GM19438 (cell line): ENCODE measurements around the gene GPRIN1.
A peak's percentile ranks its signal among the peaks of the same experiment; 100 is the strongest.
"Not testable (repeated sequence)": the region's sequence is repeated elsewhere in the genome, so short reads cannot be mapped to it uniquely, and the experiment has no call there.

Experiments used
- ATAC-seq: cut with Tn5 transposase; IDR thresholded peaks from one replicate; pipeline ENCODE4 v1.9.1; 2021; ENCODE audit warnings: low read depth; ENCODE audit not compliant: unreplicated experiment

GPRIN1 gene

GRCh38 chr5:176575488-176576422 is 34.2 kb downstream of the GPRIN1 start:
- ATAC-seq, result no peak

DNA sequence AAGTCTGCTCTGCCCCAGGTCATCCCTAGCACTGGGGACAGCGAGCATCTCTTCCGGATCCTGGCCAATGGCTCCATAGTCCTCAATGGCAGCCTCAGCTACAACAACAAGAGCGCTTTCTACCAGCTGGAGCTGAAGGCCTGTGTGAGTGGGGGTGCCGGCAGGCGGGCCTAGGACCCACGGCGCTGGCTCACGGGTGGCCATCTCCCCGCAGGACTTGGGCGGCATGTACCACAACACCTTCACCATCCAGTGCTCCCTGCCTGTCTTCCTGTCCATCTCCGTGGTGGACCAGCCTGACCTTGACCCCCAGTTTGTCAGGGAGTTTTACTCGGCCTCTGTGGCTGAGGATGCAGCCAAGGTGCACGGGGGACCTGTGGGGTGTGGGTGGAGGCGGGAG is 34.9 kb downstream of the GPRIN1 start:
- no peak for ATAC-seq

GRCh38 chr5:176574297-176574591 is 35.7 kb downstream of the GPRIN1 start:
- no peak for ATAC-seq

GRCh38 chr5:176573564-176574296 is 36.2 kb downstream of the GPRIN1 start:
- ATAC-seq, result peak; percentile 81

DNA sequence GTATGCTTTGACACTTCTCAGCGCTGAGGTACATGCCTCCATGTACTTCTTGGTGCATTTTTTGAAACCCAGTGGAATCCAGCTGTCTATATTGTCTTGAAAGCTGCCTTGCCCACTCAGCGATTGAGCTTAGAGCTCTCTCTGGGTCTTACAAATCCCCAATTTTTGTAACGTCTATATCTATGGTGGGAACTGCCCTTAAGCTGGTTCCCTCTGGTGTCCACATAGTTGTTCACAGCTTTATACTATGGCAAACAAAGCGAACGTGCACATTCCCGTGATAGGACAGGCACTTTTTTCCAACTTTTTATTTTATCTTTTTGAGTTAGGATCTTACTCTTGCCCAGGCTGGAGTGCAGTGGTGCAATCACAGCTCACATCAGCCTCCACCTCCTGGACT is 39.9 kb downstream of the GPRIN1 start:
- no peak for ATAC-seq

- ATAC-seq, result no peak
Measured at GRCh38 chr5:176568657-176569056, 41.3 kb downstream of the GPRIN1 start.

DNA sequence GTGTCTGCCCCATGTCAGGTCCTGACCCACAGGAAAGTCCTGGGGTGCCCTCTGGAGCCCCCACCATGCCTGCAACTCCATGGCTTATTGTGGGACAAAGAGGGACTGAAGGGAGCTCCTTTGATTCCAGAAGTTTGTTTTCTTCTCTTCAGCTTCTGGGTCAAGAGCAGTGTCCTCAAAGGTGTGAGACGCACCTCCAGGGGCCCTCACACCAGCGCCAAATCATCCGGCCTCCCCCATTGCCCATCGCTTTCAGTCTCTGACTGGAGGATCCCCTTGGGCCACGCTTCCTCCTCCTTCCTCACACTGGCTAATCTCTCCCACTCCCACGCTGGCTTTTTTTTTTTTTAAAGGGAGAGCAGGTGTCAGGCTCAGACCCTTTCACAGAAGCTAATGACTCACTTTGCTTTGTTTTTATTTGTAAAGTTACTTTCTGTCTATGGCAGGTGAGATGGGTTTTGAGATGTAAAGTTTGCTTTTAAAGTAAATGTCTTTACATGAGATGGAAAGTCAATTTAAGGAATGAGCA is 44.1 kb downstream of the GPRIN1 start:
- ATAC-seq, result no peak

- ATAC-seq, result no peak
Measured at GRCh38 chr5:176564002-176564401, 46.0 kb downstream of the GPRIN1 start.

DNA sequence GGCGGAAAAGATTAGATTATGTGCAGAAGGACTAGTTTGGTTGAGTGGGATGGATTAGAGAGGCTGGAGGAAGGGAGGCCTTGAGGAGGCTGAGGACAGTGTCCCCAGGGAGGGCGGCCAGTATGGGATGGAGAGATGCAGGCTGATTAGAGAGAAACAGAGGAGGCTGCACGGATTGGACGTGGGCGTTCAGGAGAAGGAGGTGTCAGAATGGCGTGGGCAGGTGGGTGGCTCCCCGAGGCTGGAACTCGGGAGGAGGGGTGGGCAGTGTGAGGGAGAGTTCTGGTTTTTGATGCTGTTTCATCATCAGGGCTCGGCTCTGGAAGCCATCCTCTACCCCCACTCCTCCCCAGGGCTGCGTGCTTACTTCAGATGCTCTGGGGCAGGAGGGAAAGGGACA is 47.8 kb downstream of the GPRIN1 start:
- ATAC-seq, result no peak

DNA sequence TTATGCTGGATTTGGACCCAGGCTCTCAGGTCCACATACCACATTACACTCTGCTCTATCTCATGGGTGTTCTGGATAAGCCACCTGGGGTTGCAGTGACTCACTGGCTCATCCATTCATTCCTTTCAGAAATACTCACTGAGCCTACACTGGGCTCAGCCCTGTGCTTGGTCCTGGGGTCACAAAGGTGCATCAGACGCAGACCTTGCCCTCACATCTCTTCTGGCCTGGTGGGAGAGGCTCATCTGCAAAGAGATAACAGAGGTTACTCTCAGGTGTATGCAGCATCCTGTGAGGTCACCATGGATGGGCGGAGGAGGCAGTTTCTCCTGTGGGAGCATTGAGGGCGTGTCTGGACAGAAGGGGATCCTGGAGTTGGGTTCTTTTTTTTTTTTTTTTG is 48.7 kb downstream of the GPRIN1 start:
- no peak for ATAC-seq

GRCh38 chr5:176560364-176560763 is 49.6 kb downstream of the GPRIN1 start:
- no peak for ATAC-seq

DNA sequence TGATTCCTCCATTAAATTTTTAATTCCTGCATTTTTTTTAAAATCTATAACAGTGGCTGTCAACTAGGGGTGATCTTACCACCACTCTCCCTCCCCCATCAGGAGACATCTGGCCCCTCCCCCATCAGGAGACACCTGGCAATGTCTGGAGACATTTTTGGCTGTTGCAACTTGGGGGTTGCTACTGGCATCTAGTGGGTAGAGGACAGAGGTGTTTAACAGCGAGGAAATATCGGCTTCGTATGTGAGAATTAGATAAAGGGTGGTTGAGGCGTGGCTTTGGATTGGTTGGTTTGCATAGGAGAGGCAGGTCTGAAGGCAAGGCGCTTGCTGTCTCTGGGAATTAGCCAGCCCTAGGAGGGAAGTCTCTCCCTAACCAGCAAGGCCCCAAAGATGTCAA is 50.3 kb downstream of the GPRIN1 start:
- no peak for ATAC-seq

DNA sequence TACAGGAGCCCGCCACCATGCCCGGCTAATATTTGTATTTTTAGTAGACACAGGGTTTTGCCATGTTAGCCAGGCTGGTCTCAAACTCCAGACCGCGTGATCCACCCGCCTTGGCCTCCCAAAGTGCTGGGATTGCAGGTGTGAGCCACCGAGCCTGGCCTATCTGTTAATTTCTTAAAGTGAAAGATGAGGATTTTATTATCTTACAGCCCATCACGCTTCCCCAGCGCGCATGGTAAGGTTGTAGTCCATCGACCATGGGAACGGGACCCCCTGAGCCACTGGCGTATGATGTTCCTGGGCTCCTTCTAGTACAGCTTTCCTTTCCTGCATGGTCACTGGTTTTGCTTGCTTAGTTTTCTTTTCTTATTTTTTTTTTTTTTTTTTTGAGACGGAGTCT is 52.1 kb downstream of the GPRIN1 start:
- no peak for ATAC-seq

GRCh38 chr5:176553260-176554085 is 56.5 kb downstream of the GPRIN1 start:
- no peak for ATAC-seq

GRCh38 chr5:176552332-176552869 is 57.6 kb downstream of the GPRIN1 start:
- ATAC-seq, result no peak

DNA sequence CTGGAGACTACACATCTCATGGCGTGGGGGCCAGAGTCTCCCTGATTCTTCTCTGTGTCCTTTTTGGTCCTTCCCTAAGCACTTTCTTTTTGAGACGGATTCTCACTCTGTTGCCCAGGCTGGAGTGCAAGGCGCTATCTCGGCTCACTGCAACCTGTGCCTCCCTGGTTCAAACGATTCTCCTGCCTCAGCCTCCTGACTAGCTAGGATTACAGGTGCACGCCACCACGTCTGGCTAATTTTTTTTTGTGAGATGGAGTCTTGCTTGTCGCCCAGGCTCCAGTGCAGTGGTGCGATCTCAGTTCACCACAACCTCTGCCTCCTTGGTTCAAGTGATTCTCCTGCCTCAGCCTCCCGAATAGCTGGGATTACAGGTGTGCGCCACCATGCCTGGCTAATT is 59.0 kb downstream of the GPRIN1 start:
- ATAC-seq, result not testable (repeated sequence)

GRCh38 chr5:176550275-176550831 is 59.6 kb downstream of the GPRIN1 start:
- no peak for ATAC-seq

DNA sequence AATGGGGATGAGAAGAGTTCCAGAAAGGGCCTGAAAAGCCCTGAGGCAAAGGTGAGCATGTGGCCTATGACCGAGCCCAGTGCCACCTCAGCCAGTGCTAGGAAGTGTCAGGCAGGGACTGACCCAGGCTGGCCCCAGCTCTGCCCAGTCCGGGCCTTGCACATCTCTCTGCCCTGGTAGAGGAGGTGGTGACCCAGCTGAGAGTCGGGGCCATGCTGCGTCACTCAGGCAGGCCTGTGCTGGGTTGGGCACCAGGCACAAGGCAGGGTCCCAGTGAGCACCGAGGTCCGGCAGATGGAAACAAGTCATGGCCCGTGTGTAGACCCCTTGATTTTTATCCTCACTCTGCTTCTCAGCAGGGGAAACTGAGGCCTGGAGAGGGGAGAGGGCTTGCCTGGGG is 60.1 kb downstream of the GPRIN1 start:
- ATAC-seq, result no peak

GRCh38 chr5:176548967-176549444 is 61.0 kb downstream of the GPRIN1 start, which contains the start of gene CDHR2:
Gene CDHR2, plus strand, starts transcription at chr5:176549342. Its CDS starts 16,011 bp downstream, at chr5:176565353.
- ATAC-seq, result no peak

GRCh38 chr5:176547802-176548201 is 62.2 kb downstream of the GPRIN1 start:
- no peak for ATAC-seq
